HG03442 (cell line): ENCODE data around the gene FGD3.

Experiments
- ATAC-seq: cut with Tn5 transposase; IDR thresholded peaks from one replicate; pipeline ENCODE4 v1.9.1; 2021; ENCODE audit warnings: mild to moderate bottlenecking, moderate library complexity; ENCODE audit not compliant: unreplicated experiment

The FGD3 gene

GRCh38 chr9:92954049-92954861, 6.9 kb downstream of the FGD3 start:
- ATAC-seq = peak; percentile 55

- no peak for ATAC-seq
Observed at GRCh38 chr9:92954886-92955285, 7.6 kb downstream of the FGD3 start.

DNA sequence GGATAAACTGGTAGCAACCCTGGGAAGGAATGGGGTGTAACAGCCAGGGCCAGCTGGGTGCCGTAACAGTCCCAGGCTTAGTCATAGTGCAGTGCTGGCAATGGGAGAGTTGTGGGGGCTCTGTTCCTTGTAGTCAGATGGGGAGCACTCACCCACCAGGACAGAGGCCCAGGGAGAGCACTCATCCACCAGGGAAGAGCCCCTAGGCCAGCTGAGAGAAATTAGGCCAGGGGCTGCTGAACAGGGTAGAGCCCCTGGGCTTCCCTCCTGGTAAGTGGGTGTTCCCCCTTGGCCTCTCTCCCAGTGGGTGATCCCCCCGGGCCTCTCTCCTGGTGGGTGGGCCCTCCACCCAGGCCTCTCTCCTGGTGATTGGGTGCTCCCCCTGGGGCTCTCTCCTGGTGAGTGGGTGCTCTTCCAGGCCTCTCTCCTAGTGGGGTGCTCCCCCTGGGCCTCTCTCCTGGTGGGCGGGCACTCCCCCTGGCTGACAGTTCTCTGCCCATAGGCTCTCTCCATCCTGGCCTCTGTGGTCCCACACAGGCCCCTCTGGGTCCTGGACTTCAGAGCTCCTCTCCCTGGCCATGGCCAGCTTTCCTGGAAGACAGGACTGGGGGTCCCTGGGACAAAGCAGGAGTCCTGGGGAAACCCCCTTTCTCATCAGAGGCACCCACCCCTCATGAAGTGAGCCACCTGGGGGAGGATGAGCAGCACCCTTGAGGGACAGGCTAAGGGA, 13.4 kb downstream of the FGD3 start:
- ATAC-seq = no peak

DNA sequence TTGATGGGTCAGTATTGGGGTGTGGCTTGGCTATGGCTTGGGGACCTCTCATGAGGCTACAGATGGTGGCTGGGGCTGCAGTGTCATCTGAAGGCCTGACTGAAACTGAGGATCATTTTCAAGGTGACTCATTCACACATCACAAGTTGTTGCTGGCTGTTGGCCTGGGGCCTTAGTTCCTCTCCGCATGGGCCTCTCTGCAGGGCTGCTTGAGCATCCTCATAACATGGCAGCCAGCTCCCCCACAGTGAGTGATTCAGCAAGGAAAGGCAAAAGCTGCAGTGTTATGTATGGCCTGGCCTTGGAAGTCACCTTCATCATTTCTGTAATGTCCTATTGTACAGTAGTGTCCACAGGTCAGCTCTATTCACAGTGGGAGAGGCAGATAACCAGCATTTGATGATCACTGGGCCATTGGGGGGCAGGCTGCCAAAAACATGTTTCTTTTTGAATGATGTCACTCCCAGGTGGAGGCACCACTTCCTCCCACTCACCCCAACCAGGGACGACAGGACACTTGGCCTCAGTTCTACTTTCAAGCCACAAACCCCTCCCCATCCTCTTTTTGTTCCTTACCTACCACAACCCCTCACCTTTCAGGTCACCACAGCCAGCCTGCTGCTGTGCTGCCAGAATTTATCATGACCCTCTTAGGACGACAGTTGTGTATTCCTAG, 14.4 kb downstream of the FGD3 start:
- no peak for ATAC-seq

GRCh38 chr9:92962303-92962649, 15.0 kb downstream of the FGD3 start:
- no peak for ATAC-seq

DNA sequence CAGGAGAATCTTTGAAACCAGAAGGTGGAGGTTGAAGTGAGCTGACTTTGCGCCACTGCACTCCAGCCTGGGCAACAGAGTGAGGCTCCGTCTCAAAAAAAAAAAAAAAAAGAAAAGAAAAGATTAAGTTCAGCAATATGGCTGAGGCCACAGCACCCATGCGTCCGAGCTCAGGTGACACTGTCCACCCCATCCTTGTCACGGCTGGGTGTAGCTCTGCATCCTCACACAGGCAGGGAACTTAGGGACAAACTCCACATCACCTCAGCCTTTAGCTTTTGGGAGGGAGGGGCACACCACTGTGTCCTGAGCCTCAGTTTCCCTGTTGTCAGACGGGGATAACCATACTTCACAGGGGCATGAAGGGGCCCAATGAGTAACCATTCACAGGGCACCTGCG, 15.5 kb downstream of the FGD3 start:
- no peak for ATAC-seq

DNA sequence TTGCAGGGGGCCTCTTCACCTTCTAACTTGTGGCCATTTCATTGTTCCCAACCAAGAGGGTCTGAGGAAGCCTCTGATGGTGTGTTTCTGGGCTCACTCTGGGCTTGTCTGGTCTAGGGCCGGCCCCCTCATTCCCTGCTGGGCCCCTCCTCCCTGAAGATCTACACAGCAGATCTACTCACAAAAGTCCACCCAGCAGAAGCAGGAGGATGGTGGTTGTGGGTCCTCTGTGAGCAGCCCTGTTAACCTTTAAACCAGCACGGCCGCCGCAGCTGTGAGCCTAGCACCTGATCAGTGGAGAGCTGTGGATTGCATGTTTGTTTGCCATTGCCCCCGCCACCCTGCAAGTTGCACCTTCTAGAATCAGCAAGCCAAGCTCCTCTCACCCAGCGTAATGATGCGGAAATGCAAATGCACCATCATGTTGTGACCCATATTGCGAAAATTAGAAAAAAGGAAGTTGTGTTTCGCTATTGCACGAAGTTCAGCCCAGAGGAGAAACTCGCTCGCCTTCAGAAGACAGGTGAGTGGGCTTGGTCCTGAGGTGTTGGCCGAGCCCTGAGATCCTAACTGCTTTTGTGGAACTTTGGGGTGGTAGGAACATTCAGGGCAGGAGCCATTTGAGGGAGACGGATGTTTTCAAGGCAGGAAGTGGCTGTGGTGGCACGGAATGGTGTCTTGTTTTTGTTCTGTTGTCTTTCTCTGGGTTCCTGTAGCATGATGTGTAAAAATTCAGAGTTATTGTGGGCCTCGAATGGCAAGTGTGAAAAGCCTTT, 16.7 kb downstream of the FGD3 start:
- ATAC-seq = peak; percentile 72

DNA sequence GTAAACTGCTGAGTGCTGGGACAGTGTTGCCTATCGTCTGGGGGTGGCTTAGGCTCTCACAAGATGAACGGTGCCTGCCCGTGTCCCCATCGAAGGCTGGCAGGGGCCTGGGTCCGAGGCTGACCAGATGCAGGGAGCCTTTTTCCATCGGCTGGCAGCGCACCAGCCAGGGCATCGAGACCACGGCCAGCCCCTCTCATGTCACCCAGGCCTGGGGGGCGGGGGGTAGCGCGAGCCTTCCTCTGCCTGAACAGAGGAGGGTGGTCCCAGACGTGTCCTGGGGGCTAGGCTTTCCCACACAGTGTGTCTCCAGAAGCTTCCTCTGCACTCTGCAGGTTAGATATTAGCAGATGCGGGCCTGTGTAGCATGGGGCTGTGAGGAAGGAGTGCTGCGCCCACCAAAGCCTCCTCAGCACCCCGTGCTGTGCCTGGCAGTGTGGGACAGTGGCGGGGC, 17.3 kb downstream of the FGD3 start:
- peak; percentile 4 for ATAC-seq

DNA sequence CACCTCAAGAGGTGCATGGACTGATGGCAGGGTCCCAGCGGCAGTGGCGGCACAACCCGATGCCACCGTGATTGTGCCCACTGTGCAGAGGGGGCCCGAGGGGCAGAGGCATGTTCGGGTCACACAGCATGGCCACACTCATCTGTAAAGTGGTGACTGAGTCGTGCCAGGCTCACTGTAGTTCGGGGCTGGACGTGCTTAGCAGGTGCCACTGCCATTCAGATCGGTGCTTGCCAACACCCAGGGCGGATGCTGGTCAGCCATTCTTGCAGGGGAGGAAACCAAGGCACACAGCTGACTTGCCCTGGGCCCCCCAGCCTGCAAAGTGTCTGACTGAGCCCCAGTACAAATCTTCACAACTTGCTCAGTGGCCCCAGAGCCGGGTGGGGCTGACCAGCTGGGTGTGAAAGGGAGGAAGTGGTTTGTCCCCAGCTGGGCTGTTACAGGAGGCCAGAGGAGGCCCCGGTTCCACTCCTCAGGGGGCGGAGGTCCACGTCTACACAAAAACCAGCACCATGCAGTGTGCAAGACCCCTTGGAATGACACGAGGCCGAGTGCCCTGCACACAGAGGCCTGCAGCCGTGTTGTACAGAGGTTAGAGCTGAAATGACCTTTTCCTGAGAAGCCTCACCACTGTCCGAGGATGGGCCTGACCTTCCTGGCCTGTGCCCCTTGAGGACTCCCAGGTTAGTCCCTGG, 17.9 kb downstream of the FGD3 start:
- peak; percentile 14 for ATAC-seq

DNA sequence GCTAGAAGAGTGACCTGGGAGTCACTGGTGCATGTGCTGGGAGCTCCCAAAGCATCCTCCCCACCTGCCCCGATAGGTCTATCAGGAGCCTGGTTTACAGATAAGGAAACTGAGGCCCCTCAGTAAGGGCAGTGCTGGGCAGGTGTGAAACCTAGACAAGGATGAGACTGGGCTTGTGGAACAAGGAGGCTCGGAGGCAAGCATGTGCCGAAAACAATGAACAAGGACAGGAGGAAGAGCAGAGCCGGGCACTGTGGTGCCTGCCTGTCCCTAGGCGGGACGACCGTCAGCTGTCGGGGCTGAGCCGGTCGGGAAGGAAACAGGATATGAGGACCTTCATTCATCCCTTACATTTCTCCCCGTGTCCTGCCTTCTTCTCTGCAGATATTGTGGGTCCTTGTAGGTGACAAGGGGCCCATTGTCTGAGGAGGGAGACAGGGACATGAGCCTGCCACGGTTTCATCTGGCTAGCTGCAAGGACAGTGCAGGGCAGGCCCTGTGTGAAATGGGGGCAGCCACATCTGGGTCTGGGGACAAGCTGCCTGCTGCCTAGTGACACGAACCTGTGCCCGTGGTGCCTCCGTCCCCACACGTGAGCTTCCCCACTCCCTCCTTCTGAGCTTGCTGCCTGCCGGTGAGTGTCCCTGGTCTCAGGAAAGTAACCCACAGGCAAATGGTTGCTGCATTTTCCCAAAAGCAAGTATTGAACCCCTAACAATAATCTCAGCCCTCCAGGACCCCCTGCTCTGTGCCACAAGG, 18.6 kb downstream of the FGD3 start:
- ATAC-seq = no peak

DNA sequence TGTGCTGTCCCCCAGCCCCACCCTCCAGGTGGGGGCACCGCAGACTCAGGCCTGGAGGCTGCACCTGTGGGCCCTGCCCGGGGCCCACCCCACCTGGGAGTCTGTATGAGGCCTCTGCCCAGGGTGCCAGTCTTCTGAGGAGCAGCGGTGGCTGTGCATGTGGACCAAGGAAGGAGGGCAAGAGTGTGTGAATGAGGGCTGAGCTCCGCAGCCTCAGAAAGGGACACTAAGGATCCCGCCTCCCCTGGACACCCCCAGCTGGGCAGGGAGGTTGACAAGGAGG, 19.1 kb downstream of the FGD3 start:
- no peak for ATAC-seq

GRCh38 chr9:92968081-92968480, 20.8 kb downstream of the FGD3 start:
- no peak for ATAC-seq

DNA sequence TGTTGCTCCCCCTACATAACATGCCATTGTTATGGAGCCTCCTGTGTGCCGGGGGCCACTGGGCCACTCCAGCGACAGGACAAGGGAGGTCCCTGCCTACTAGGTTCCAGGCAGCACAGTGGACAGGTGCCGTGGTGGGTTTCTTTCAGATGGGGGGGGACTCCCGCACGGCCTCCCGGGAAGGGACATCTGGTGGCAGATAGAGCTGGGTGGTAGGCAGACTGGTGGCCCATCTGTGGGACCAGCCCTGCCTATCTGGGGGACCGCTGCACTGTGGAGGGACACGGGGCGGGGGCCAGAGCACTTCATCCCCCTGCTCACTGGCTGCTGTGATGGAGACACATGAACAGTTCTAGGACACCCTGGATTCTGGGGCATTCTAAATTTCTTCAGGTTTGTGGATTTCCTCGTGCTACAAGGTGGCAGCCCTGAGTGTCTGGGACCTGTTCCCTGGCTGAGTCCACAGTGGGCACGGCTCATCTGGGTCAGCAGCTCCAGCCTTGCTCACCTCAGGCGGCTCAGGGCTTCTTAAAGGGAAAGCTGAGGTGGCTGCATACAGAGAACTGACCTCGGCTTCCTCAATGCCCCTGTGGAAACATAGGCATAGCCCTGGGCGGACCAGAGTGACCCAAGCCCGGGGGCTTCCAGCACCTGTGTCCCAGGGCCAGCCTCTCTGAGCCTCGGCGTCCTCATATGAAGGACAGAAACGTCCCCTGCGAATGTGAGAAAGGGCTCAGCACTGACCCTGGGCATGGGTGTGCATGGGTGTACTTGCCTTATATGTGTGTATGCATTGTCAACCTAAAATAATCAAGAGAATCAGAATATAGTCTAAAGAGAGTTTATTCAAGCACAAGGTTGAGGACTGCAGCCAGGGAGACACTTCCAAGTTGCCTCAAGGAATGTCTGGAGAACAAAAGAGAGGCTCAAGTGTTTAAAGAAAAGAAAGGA, 22.5 kb downstream of the FGD3 start:
- no peak for ATAC-seq

- no peak for ATAC-seq
Observed at GRCh38 chr9:92970467-92970923, 23.2 kb downstream of the FGD3 start.

GRCh38 chr9:92971121-92971520, 23.8 kb downstream of the FGD3 start:
- ATAC-seq = no peak

DNA sequence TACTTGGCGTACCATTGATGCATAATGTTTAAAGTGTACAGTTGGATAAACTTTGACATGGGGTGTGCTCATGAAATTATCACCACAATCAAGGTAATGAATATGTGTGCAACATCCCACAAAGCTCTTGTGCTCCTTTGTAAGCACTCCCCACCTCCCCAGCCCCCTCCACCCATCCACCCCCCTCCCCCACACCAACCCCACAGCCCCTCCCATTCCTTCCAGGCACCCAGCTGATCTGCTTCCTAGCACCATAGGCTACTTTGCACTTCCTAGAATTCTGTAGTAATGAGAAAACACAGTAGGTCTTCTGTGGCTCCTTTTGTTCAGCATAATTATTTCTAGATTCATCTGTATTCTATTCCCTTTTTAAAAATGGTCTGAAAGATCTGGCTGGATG, 24.5 kb downstream of the FGD3 start:
- no peak for ATAC-seq

DNA sequence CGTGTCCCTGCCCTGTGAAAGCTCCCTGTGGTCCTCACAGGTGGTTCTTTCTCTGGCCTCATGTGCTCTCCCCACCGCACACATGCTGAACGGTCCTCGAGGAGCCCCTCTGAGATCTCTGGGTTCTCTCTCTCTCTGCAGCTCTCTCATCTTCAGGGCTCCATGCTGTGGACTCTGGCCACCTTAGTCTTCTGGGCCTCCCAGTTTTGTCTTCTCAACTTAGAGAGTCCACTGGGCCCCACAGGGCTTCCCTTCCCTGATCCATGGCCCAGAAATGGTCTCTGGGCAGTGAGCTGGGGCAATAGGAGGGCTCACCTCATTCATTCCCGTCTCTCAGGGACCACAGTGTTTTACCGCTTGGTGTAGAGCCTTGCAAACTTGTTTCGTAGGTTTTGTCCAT, 26.4 kb downstream of the FGD3 start:
- no peak for ATAC-seq

GRCh38 chr9:92974161-92974661, 26.9 kb downstream of the FGD3 start:
- no peak for ATAC-seq
